ENCODE data around the gene SUN1.

GRCh38 chr7:862157-862556 is 29.9 kb downstream of the SUN1 start:
- no peak for TF ChIP-seq CTCF (IDR thresholded peaks at IDR 0.05; ENCODE audit: low read depth, low read length)
- TF ChIP-seq POLR2A (IDR thresholded peaks at IDR 0.05; ENCODE audit: extremely low read depth, insufficient read length): no peak

Data from NB4 (cell line).